Mucosa of rectum (tissue), 2 donors: ENCODE measurements around the gene MBD3L4.
A peak's percentile ranks its signal among the peaks of the same experiment; 100 is the strongest.

ENCODE experiments used
- H3K27ac ChIP-seq, 2 donors: one replicate each; pipeline ENCODE4 v1.7.0; 2013; ENCODE audit warnings: inconsistent platforms in 2 of 2, low read depth in 2 of 2, low read length in 2 of 2
- H3K27me3 ChIP-seq, 2 donors: one replicate each; pipeline ENCODE4 v1.7.0; 2013; ENCODE audit warnings: low read length in 2 of 2; ENCODE audit not compliant: control insufficient read depth in 2 of 2, insufficient read depth in 2 of 2
- H3K36me3 ChIP-seq, 2 donors: one replicate each; pipeline ENCODE4 v1.7.0; 2013; ENCODE audit warnings: low read length in 2 of 2; ENCODE audit not compliant: control insufficient read depth in 2 of 2, insufficient read depth in 2 of 2
- H3K4me1 ChIP-seq, 2 donors: one replicate each; pipeline ENCODE4 v1.7.0; 2013; ENCODE audit warnings: low read length in 2 of 2, mild to moderate bottlenecking in 1 of 2; ENCODE audit not compliant: control insufficient read depth in 2 of 2, insufficient read depth in 2 of 2
- H3K4me3 ChIP-seq, 2 donors: one replicate each; pipeline ENCODE4 v1.7.0; 2013; ENCODE audit warnings: low read length in 2 of 2
- H3K9ac ChIP-seq, 2 donors: one replicate each; pipeline ENCODE4 v1.7.0; 2013; ENCODE audit warnings: low read length in 2 of 2, low read depth in 1 of 2, mild to moderate bottlenecking in 1 of 2
- H3K9me3 ChIP-seq, 2 donors: one replicate each; pipeline ENCODE4 v1.7.0; 2013; ENCODE audit warnings: low read length in 2 of 2; ENCODE audit not compliant: control insufficient read depth in 2 of 2
- donor health status: healthy.
- donor health status: Normal muscosa, but diverticular disease.

The MBD3L4 gene

DNA sequence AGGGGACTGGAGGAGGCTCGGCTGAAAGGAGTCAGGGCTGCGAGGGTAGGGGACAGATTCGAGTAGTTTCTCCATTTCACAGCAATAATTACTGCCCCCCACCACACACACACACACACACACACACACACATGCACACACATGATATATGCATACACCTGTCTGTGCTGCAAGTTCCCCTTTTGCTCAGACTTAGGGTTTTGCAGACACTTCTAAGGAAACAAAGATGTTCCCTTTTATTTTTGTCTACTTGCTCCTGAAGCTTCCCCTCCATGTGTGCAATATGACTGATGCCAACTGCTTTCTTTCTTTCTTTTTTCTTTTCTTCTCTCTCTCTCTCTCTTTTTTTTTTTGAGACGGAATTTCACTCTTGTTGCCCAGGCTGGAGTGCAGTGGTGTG lies 32.1 kb downstream of the MBD3L4 start:
- no peaks in the 10 kb centered on the region for H3K36me3 ChIP-seq
- no peak overlapping the region for H3K27ac ChIP-seq
- H3K9me3 ChIP-seq = no peaks in the 10 kb centered on the region
- H3K4me1 ChIP-seq = no peaks in the 10 kb centered on the region
- no peak overlapping the region for H3K9ac ChIP-seq
- H3K4me3 ChIP-seq = no peak overlapping the region
- H3K27me3 ChIP-seq = no peaks in the 10 kb centered on the region

DNA sequence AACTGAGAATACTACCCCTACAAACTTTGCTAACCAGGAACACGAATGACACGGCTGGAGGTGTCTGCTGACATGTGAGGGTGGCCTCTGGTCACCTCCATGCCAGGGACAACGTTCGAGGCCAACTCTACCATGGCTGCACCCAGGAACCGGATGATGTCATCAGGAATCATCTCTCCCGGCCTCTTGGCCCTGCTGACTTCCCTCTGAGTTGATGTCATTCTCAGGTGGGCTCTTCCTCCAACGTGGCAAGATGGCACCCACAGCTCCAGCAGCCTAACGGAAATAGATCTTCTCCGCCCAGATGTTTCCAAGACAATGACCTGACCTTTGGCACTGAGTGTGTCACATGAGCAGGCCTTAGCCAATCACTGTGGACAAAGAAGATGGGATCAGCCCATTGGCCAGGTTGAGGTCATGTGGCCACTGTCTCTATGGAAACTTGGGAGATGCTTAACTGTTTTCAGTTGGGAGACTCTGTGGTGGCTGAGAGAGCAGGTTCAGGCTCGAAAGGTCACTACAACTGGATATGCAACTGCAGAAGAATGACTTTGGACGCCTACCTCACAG lies 33.8 kb downstream of the MBD3L4 start:
- H3K27ac ChIP-seq = no peak overlapping the region
- H3K4me3 ChIP-seq = no peak overlapping the region
- no peaks in the 10 kb centered on the region for H3K4me1 ChIP-seq
- no peaks in the 10 kb centered on the region for H3K27me3 ChIP-seq
- H3K9ac ChIP-seq = no peak overlapping the region
- H3K9me3 ChIP-seq = no peaks in the 10 kb centered on the region
- no peaks in the 10 kb centered on the region for H3K36me3 ChIP-seq

DNA sequence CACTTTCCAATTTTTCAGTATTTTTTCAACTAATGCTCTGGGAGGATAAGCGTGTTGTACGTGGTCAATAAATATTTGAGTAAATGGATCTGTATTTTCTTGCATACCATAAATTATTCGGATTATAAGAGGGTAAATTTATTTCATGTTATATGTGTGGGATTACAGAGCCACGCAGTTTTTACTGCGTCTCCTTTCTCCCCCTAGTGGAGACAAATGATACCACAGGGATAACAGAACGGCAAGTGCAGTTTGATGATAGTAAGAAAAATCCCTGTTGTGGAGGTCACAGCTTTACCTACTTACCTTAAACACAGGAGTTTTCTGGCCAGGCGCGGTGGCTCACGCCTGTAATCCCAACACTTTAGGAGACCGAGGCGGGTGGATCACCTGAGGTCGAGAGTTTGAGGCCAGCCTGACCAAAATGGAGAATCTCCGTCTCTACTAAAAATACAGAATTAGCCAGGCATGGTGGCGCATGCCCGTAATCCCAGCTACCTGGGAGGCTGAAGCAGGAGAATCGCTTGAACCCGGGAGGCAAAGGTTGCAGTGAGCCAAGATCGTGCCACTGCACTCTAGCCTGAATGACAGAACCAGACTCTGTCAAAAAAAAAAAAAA lies 35.6 kb downstream of the MBD3L4 start:
- no peaks in the 10 kb centered on the region for H3K27me3 ChIP-seq
- no peak overlapping the region for H3K4me3 ChIP-seq
- H3K4me1 ChIP-seq = no peaks in the 10 kb centered on the region
- H3K36me3 ChIP-seq = no peaks in the 10 kb centered on the region
- H3K27ac ChIP-seq = no peak overlapping the region
- no peaks in the 10 kb centered on the region for H3K9me3 ChIP-seq
- no peak overlapping the region for H3K9ac ChIP-seq

DNA sequence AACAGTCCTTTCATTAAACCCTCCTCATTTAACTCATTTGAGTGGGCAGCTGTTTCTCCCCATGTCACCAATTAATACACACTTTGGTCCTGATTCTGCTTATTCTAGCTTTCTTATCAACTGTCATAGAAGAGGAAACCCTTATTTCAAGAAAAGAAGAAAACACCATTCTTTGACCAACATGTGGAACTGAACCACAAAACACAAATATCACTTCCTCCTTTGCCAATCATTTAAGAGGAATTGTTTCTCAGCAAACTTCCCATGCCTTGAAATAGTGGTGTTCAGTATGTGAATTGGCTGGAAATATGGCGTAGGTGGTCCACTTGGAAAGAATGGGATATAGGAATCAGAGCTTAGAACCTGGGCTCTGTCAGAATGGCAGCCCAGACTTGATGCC lies 39.2 kb downstream of the MBD3L4 start:
- no peaks in the 10 kb centered on the region for H3K27me3 ChIP-seq
- no peaks in the 10 kb centered on the region for H3K4me1 ChIP-seq
- peak overlapping the region in 1 of 2 donors; percentile 28 for H3K27ac ChIP-seq
- no peaks in the 10 kb centered on the region for H3K9me3 ChIP-seq
- H3K36me3 ChIP-seq = no peaks in the 10 kb centered on the region
- no peak overlapping the region for H3K9ac ChIP-seq
- H3K4me3 ChIP-seq = no peak overlapping the region

DNA sequence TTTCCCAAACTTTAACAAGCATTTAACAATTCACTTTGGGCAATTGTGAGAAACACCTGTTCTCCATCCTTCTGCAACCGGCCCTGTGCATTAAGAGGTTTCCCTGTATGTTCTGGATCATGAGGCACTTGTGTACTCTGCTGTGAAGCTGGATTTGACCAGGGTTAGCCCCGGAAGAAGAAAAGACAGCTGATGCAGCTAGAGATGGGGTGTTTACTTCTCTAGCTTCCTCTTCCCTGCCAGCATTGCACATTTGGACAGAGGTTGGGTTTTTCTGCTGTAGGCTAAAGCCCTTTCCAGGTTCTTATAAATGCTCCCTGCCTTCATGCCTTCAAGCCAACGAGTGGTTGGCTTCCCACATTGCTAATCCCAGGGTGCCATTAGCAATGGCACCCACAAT lies 39.6 kb downstream of the MBD3L4 start:
- Histone ChIP-seq H3K36me3 (no peaks in the 10 kb centered on the region), H3K27me3 (no peaks in the 10 kb centered on the region), H3K9ac (no peak overlapping the region), H3K9me3 (no peaks in the 10 kb centered on the region), H3K4me1 (no peaks in the 10 kb centered on the region), H3K27ac (no peak overlapping the region), H3K4me3 (no peak overlapping the region)

DNA sequence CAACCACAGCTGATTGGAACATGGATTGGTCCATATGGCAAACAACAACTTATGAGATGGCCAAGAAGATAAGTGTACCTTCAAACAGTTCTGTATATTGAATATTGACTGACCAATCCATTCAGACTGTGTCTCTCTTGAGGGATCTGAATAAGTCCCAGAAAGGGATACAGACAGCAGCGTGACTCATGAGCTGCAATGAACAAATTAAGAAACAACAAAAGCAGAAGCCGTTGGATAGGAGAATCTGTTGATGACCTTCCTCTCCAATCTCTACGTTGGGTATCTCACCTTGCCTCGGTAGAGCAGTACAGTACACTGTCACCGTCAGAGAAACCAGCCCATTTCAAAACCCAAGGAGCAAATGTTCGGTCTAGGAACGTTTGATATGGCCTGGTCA lies 40.0 kb downstream of the MBD3L4 start:
- H3K4me3 ChIP-seq = no peak overlapping the region
- H3K4me1 ChIP-seq = no peaks in the 10 kb centered on the region
- H3K9ac ChIP-seq = no peak overlapping the region
- H3K36me3 ChIP-seq = no peaks in the 10 kb centered on the region
- no peaks in the 10 kb centered on the region for H3K9me3 ChIP-seq
- H3K27me3 ChIP-seq = no peaks in the 10 kb centered on the region
- H3K27ac ChIP-seq = no peak overlapping the region

DNA sequence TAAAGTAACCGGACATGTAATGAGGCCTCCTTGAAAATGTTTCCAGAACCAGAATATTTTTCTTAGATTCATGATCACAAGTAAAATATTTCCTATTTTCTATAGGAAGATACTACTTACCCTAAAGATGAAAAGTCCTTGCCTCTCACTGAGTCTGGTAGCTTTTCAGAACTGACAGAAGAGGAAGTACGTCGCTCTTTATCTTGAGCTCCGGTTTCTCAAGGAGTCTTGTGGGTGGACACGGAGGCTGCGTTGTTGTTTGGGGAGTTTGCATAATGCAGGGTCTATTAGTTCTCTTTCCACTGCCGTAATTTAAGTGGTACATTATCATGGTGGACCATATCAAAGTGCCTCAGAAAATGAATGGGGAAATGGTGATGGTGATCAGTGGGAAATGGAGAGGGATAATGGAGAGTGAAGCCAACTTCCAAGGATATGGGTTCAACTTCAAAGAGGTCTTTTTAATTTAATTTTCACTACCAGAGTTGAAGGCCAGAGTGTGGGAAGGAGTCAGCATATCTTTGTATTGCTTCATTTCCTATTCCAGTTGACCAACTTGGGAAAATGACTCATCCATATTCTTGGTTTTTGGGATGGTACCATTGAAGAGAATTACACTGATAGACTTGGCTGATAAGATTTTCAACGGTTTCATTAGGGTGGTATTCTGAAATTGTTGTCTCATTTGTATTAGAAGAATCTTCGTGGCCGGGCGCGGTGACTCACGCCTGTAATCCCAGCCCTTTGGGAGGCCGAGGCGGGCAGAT lies 42.1 kb downstream of the MBD3L4 start:
- Histone ChIP-seq H3K9ac (no peak overlapping the region), H3K36me3 (no peaks in the 10 kb centered on the region), H3K4me1 (no peaks in the 10 kb centered on the region), H3K27me3 (no peaks in the 10 kb centered on the region), H3K4me3 (peak overlapping the region in 1 of 2 donors; percentile 38), H3K27ac (peak overlapping the region in 1 of 2 donors; percentile 32), H3K9me3 (no peaks in the 10 kb centered on the region)

DNA sequence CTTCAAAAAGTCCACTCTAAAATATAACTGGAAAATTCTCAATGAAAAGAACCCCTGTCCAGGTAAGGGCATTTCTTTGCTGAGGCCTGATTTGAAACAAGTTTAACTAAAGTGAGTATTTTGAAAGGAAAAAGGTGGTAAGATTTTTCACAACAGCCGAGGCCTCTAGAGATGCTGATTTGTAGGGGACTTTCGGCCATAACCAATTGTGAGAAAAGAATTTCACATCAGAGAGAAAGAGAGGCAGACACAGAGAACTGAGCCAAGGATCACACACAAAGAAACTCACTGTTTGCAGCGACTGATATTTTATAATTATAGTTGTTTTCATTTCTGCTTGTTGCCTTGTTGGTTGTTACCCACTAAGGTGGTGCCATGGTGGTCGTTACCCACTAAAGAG lies 43.2 kb downstream of the MBD3L4 start:
- H3K9ac ChIP-seq = no peak overlapping the region
- no peaks in the 10 kb centered on the region for H3K36me3 ChIP-seq
- no peaks in the 10 kb centered on the region for H3K4me1 ChIP-seq
- peak overlapping the region in 1 of 2 donors; percentile 38 for H3K4me3 ChIP-seq
- H3K27me3 ChIP-seq = no peaks in the 10 kb centered on the region
- H3K27ac ChIP-seq = no peak overlapping the region
- no peaks in the 10 kb centered on the region for H3K9me3 ChIP-seq

DNA sequence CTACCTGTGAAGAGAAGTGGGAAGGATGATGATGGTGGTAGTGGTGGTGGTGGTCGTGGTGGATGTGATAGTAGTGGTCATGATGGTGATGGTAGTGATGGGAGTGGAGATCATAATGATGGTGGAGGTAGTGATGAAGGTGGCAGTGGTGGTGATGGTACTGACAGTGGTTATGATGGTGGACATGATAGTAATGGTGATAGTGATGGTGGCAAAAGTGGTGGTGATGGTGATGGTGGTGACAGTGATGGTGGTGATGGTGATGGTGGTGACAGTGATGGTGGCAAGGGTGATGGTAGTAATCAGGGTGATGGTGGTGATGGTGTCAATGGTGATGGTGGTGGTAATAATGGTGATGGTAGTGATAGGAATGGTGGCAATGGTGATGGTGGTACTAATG lies 44.9 kb downstream of the MBD3L4 start:
- H3K36me3 ChIP-seq = no peaks in the 10 kb centered on the region
- no peaks in the 10 kb centered on the region for H3K4me1 ChIP-seq
- no peaks in the 10 kb centered on the region for H3K9me3 ChIP-seq
- H3K27me3 ChIP-seq = no peaks in the 10 kb centered on the region
- H3K9ac ChIP-seq = no peak overlapping the region
- H3K27ac ChIP-seq = no peak overlapping the region
- H3K4me3 ChIP-seq = no peak overlapping the region

DNA sequence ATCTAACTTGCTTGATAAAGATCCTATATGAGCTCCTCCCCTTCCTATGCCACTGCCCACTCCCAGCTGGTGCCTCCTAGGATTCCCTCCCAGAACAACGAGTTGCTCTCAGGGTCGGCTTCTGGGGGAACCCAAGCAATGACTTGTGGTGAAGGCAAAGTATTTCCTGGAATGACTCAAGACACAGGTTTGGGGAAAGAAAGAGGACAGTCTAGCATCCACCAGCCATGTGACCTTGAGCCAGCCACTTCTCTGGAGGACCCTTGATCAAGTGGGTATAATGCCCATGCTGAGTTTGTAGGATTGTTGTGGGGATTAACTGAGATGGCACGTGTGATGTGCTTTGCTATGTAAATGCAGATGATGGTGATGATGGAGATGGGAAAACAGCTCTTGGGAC lies 51.7 kb downstream of the MBD3L4 start:
- Histone ChIP-seq H3K9ac (no peak overlapping the region), H3K9me3 (peaks cover 0 to 3% of the 10 kb centered on the region in 2 donors), H3K27ac (no peak overlapping the region), H3K36me3 (no peaks in the 10 kb centered on the region), H3K27me3 (no peaks in the 10 kb centered on the region), H3K4me1 (no peaks in the 10 kb centered on the region), H3K4me3 (no peak overlapping the region)
